A549 (cell line): ENCODE data around the gene UBE2R2. TPM values are rescaled to one million over a fixed set of nuclear protein-coding genes. Genes with fewer than 3 reads are reported as not detected.
"Not testable (repeated sequence)": the region's sequence is repeated elsewhere in the genome, so short reads cannot be mapped to it uniquely, and the experiment has no call there.

Source experiments
- ATAC-seq, 2 experiments: fragments of 200-7000 bp in 1 of 2; fragments of >200 bp in 1 of 2; cut with Nextera tagmentation in 1 of 2; cut with Tn5 transposase in 1 of 2; 3 replicates each; pipeline versions ENCODE4 v1.8.0 to v1.9.1; 2018 to 2020; ENCODE audit warnings: mild to moderate bottlenecking in 1 of 2, moderate library complexity in 1 of 2
- CTCF ChIA-PET: fragments of 300-600 bp; sonication (Branson Sonifier 250); formaldehyde crosslinking; extraction: SDS; loops from one replicate; lab custom pipeline; 2021; ENCODE audit warnings: antibody characterized with exemption, inconsistent platforms; lab: Yijun Ruan, JAX
- POLR2A ChIA-PET: fragments of 350-600 bp; formaldehyde crosslinking; extraction: SDS; loops from one replicate; lab custom pipeline; 2021; ENCODE audit warnings: antibody characterized with exemption, inconsistent platforms; lab: Yijun Ruan, JAX
- DNase-seq, 2 experiments: peaks; one replicate each; pipeline versions ENCODE4 v3.0.0 to v3.0.0-alpha.2; 2011 to 2016; ENCODE audit warnings: low read depth in 1 of 2, low spot score in 1 of 2
- FAIRE-seq: peaks from 2 replicates; lab custom pipeline; 2011; peaks lifted over from hg19 to GRCh38; lab: Jason Lieb, UNC
- H3K27ac ChIP-seq, 2 experiments: fragments of >200 bp; sonication (Bioruptor Twin); formaldehyde crosslinking; 3 replicates each; pipeline ENCODE4 v1.5.1; 2016 to 2017
- H3K4me1 ChIP-seq: fragments of >200 bp; sonication (Bioruptor Twin); formaldehyde crosslinking; 3 replicates; pipeline ENCODE4 v1.6.1; 2016
- H3K4me2 ChIP-seq: fragments of >200 bp; sonication (Bioruptor Twin); formaldehyde crosslinking; 3 replicates; pipeline ENCODE4 v1.6.1; 2016
- H3K4me3 ChIP-seq: fragments of >200 bp; sonication (Bioruptor Twin); formaldehyde crosslinking; 3 replicates; pipeline ENCODE4 v1.5.1; 2016
- H3K9me3 ChIP-seq: fragments of >200 bp; sonication (Bioruptor Twin); formaldehyde crosslinking; 3 replicates; pipeline ENCODE4 v1.6.1; 2016
- CBX2 ChIP-seq: fragments of 200-600 bp; sonication (generic); IDR thresholded peaks from 2 replicates; pipeline ENCODE4 v1.6.1; 2016; ENCODE audit warnings: low read depth, mild to moderate bottlenecking, borderline replicate concordance
- CEBPB ChIP-seq, 2 experiments: fragments of >200 bp in 1 of 2; sonication (Bioruptor Twin) in 1 of 2; formaldehyde crosslinking in 1 of 2; IDR thresholded peaks; 2 replicates each; pipeline ENCODE4 v1.6.1; 2012 to 2016
- CHD4 ChIP-seq: fragments of 200-600 bp; sonication (generic); IDR thresholded peaks from 2 replicates; pipeline ENCODE4 v1.6.1; 2016; ENCODE audit warnings: antibody characterized with exemption, mild to moderate bottlenecking, borderline replicate concordance
- CTCF ChIP-seq: fragments of >200 bp; sonication (Bioruptor Twin); formaldehyde crosslinking; IDR thresholded peaks from 3 replicates; pipeline ENCODE4 v1.5.1; 2016
- HDAC2 ChIP-seq: fragments of 200-600 bp; sonication (generic); IDR thresholded peaks from 2 replicates; pipeline ENCODE4 v1.6.1; 2016
- MAFK ChIP-seq: fragments of 450-650 bp; IDR thresholded peaks from 2 replicates; pipeline ENCODE4 v1.6.1; 2014; ENCODE audit not compliant: partially characterized antibody
- RAD21 ChIP-seq, 2 experiments: fragments of >200 bp in 1 of 2; sonication (Bioruptor Twin) in 1 of 2; formaldehyde crosslinking in 1 of 2; IDR thresholded peaks in 1 of 2; conservative IDR thresholded peaks in 1 of 2; 2 replicates in 1 of 2; 3 replicates in 1 of 2; pipeline ENCODE4 v1.6.1; 2012 to 2018; ENCODE audit warnings: inconsistent platforms in 1 of 2
- SMC3 ChIP-seq: fragments of >200 bp; sonication (Bioruptor Twin); formaldehyde crosslinking; IDR thresholded peaks from 3 replicates; pipeline ENCODE4 v1.6.1; 2018; ENCODE audit warnings: inconsistent platforms
- ZC3H11A ChIP-seq: fragments of 450-650 bp; IDR thresholded peaks from 2 replicates; pipeline ENCODE4 v1.6.1; 2014; ENCODE audit warnings: antibody characterized with exemption, mild to moderate bottlenecking
- ZNF302 ChIP-seq: fragments of 250-450 bp; sonication (Bioruptor Pico); IDR thresholded peaks from 2 replicates; pipeline ENCODE4 v1.9.0; 2021; ENCODE audit warnings: inconsistent platforms, mild to moderate bottlenecking, moderate library complexity
- WGBS: methylation state at CpG from one replicate; pipeline ENCODE4 v1.1.6; 2017; ENCODE audit errors: missing lambda C conversion rate; 5-methylcytosine and 5-hydroxymethylcytosine counted together
- polyA plus RNA-seq, 4 experiments: library from polyadenylated mRNA; depleted of rRNA in 3 of 4; stranded (reverse); fragments of >200 nt; fragmentation: RNase III in 1 of 4; extraction: RNeasy Plus Mini Kit Qiagen cat#74134 plus additional on column Dnase treatment in 1 of 4; gene quantifications; 2 replicates in 3 of 4; 3 replicates in 1 of 4; pipeline ENCODE4 v1.2.3, GENCODE V29; 2011 to 2017
- TF ChIP-seq, protein P1 (sequence below): IDR thresholded peaks from 2 replicates; pipeline ENCODE4 v1.6.1; 2012
- TF ChIP-seq, protein P2 (sequence below): fragments of 150-350 bp; IDR thresholded peaks from 2 replicates; pipeline ENCODE4 v1.6.1; 2014; ENCODE audit warnings: low read depth, mild to moderate bottlenecking, low read length

The UBE2R2 gene
- polyA plus RNA-seq, 2 of the 4 experiments (the other 2 are of a cell fraction), result 41.2 to 48.1 TPM

- TF ChIP-seq ZNF302 (CRISPR knock-in tag), result no peak
Measured at GRCh38 chr9:33867747-33868439, 50.9 kb downstream of the UBE2R2 start (continued).

- POLR2A ChIA-PET, result interaction anchor here (0.6 kb wide), 1 partner anchor 11 kb away, joined by 3 read pairs; no protein-coding TSS in a partner anchor
- 87% methylated on average over 3 of the region's 3 CpGs for WGBS
- H3K4me1 ChIP-seq, result peaks cover 17% of the 10 kb centered on the region; the same call in 2 of the 3 replicates
- CTCF ChIA-PET, result interaction anchor here (0.9 to 2.8 kb wide), 6 partner anchors 10 to 61 kb away, joined by 3 to 8 read pairs (median 5); no protein-coding TSS in a partner anchor
- TF ChIP-seq CBX2 (no peak), CEBPB (IDR thresholded peaks at IDR 0.05) (peak in 1 of 2 experiments; percentile 50; a peak in 2 of 4 replicates), MAFK (peak; percentile 79), SMC3 (no peak), CTCF (no peak), RAD21 (conservative IDR thresholded peaks at IDR 0.05 in 1 of 2, IDR thresholded peaks at IDR 0.05 in 1 of 2) (no peak)
- no peak; a peak in 1 of 6 replicates for ATAC-seq
- DNase-seq, result no peak
- no peak overlapping the region for H3K4me2 ChIP-seq
- no peak overlapping the region for H3K27ac ChIP-seq
- no peaks in the 10 kb centered on the region for H3K9me3 ChIP-seq
- FAIRE-seq, result no peak
- no peak overlapping the region for H3K4me3 ChIP-seq
Measured at GRCh38 chr9:33868440-33868973, 51.5 kb downstream of the UBE2R2 start.

- peak; percentile 76 for TF ChIP-seq ZC3H11A
- H3K9me3 ChIP-seq, H3K27ac ChIP-seq, POLR2A ChIA-PET, ATAC-seq, FAIRE-seq, DNase-seq, H3K4me3 ChIP-seq, H3K4me2 ChIP-seq: not testable (repeated sequence)
- 91% methylated on average over 4 of the region's 4 CpGs for WGBS
- CTCF ChIA-PET, result interaction anchor here (1.1 to 2.8 kb wide), 6 partner anchors 8 to 56 kb away, joined by 3 to 8 read pairs (median 4); no protein-coding TSS in a partner anchor
- peaks cover 17% of the 10 kb centered on the region; the same call in 2 of the 3 replicates for H3K4me1 ChIP-seq
Measured at GRCh38 chr9:33869243-33869642, 52.3 kb downstream of the UBE2R2 start.

DNA sequence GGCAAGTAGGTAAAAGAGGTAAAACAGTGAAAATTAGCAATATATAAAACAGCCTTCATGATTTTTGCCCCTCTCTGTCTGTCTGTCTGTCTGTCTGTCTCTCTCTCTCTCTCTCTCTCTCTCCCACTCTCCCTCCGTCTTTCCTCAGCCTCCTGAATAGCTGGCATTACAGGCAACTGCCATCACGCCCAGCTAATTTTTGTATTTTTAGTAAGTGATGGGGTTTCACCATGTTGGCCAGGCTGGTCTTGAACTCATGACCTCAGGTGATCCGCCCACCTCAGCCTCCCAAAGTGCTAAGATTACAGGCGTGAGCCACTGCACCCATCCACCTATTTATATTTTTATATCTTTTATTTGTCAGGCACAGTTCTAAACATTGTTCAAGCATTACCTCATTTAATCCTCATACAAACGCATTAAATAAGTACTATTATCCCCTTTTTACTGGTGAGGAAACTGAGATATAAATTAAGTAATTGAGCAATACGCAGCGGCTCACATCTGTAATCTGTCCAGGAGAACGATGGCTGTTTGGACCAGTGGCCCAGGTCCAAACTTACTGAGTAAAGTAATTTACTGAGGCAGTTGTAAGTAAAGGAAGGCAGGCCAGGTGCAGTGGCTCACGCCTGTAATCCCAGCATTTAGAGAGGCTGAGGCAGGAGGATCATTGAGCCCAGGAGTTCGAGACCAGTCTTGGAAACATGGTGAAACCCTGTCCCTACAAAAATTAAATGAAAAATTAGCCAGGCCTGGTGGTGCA, 60.9 kb downstream of the UBE2R2 start:
- POLR2A ChIA-PET, result no interaction called here
- H3K4me1 ChIP-seq, result peaks cover 29% of the 10 kb centered on the region; the same call in 2 of the 3 replicates
- TF ChIP-seq HDAC2 (no peak), CEBPB (IDR thresholded peaks at IDR 0.05) (0 out of 4 replicates have a peak, but pooled peaks of 1 of the 2 experiments have one; percentile 2), CHD4 (no peak)
- TF ChIP-seq, protein P1, sequence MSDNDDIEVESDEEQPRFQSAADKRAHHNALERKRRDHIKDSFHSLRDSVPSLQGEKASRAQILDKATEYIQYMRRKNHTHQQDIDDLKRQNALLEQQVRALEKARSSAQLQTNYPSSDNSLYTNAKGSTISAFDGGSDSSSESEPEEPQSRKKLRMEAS, result no peak
- TF ChIP-seq, protein P2, sequence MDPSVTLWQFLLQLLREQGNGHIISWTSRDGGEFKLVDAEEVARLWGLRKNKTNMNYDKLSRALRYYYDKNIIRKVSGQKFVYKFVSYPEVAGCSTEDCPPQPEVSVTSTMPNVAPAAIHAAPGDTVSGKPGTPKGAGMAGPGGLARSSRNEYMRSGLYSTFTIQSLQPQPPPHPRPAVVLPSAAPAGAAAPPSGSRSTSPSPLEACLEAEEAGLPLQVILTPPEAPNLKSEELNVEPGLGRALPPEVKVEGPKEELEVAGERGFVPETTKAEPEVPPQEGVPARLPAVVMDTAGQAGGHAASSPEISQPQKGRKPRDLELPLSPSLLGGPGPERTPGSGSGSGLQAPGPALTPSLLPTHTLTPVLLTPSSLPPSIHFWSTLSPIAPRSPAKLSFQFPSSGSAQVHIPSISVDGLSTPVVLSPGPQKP, result no peak
- DNase-seq (no peak), ATAC-seq (no peak), FAIRE-seq (no peak)
- H3K9me3 ChIP-seq, result no peaks in the 10 kb centered on the region
- no peak overlapping the region for H3K27ac ChIP-seq
- no peak overlapping the region for H3K4me2 ChIP-seq
- WGBS, result 85% methylated on average over 10 of the region's 10 CpGs
- CTCF ChIA-PET, result interaction anchor here (0.6 to 1.9 kb wide), 4 partner anchors 60 to 498 kb away, joined by 3 to 7 read pairs (median 3); no protein-coding TSS in a partner anchor
- no peak overlapping the region for H3K4me3 ChIP-seq
